ENCODE measurements around the gene SNX3.

DNA sequence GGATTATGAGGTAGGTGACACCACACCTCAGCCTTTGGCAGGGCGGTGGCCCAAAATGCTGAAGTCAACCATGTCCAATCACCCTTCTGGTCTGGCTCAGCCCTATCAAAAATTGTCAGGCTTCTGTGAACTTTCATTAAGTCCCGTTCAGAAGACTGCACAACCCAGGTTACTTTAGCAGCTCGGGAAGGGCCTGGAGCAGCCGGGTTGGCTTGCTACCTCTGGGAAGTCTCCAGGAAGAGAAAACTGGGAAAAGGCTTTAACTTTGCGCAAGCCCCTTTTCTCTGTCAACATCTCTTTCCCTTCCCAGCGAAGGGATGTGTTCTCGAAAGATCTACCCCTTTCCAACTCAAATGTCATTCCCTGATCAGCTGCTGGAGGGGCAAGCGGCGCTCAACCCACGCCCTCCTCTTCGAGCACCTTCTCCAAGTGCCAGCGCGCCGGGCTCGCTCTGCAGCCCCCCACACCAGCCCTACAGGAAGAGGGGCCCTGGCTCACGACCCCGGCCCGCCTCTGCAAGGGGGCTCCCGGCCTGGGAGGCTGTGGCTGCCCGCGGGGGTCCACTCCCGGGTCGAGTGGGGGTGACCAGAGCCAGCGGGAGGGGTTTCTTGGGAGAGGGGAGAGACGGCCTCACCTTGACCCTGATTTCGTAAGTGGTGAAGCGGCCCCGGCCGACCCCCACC lies 573 bp downstream of the SNX3 start:
- TF ChIP-seq, protein P1, sequence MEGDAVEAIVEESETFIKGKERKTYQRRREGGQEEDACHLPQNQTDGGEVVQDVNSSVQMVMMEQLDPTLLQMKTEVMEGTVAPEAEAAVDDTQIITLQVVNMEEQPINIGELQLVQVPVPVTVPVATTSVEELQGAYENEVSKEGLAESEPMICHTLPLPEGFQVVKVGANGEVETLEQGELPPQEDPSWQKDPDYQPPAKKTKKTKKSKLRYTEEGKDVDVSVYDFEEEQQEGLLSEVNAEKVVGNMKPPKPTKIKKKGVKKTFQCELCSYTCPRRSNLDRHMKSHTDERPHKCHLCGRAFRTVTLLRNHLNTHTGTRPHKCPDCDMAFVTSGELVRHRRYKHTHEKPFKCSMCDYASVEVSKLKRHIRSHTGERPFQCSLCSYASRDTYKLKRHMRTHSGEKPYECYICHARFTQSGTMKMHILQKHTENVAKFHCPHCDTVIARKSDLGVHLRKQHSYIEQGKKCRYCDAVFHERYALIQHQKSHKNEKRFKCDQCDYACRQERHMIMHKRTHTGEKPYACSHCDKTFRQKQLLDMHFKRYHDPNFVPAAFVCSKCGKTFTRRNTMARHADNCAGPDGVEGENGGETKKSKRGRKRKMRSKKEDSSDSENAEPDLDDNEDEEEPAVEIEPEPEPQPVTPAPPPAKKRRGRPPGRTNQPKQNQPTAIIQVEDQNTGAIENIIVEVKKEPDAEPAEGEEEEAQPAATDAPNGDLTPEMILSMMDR (IDR thresholded peaks at IDR 0.05 in 4 of 5, conservative IDR thresholded peaks at IDR 0.05 in 1 of 5), result no peak
- no peak for TF ChIP-seq POLR2A (IDR thresholded peaks at IDR 0.05)

Data from gastrocnemius medialis (tissue), 4 donors.